Neural progenitor cell (in vitro differentiated cells): Measurements from ENCODE around the gene ZBTB25. TPM values are rescaled to one million over a fixed set of nuclear protein-coding genes. Genes with fewer than 3 reads are reported as not detected.

Experiments
- DNase-seq: peaks from one replicate; pipeline ENCODE4 v3.0.0-alpha.2; 2016; ENCODE audit warnings: low spot score
- H2AFZ ChIP-seq: fragments of 200-600 bp; sonication (generic); replicated peaks from 2 replicates; pipeline ENCODE4 v1.6.1; 2016; ENCODE audit warnings: antibody characterized with exemption
- H3F3A ChIP-seq: fragments of 200-600 bp; sonication (generic); 2 replicates; pipeline ENCODE4 v1.6.1; 2016; ENCODE audit warnings: antibody characterized with exemption, low read depth
- H3K27ac ChIP-seq: fragments of 200-600 bp; sonication (generic); 2 replicates; pipeline ENCODE4 v1.5.1; 2016; ENCODE audit warnings: mild to moderate bottlenecking
- H3K27me3 ChIP-seq: fragments of 200-600 bp; sonication (generic); 2 replicates; pipeline ENCODE4 v1.6.1; 2016; ENCODE audit warnings: mild to moderate bottlenecking, moderate library complexity
- H3K36me3 ChIP-seq: fragments of 200-600 bp; sonication (generic); 2 replicates; pipeline ENCODE4 v1.5.1; 2016
- H3K4me1 ChIP-seq: fragments of 200-600 bp; sonication (generic); 2 replicates; pipeline ENCODE4 v1.6.1; 2016; ENCODE audit warnings: mixed run types
- H3K4me2 ChIP-seq: fragments of 200-600 bp; sonication (generic); 2 replicates; pipeline ENCODE4 v1.6.1; 2016
- H3K4me3 ChIP-seq: fragments of 200-600 bp; sonication (generic); 2 replicates; pipeline ENCODE4 v1.5.1; 2016
- H3K79me2 ChIP-seq: fragments of 200-600 bp; sonication (generic); 2 replicates; pipeline ENCODE4 v1.6.1; 2016; ENCODE audit warnings: low read depth
- H3K9ac ChIP-seq: fragments of 200-600 bp; sonication (generic); 2 replicates; pipeline ENCODE4 v1.6.1; 2016
- H3K9me3 ChIP-seq: fragments of 200-600 bp; sonication (generic); 2 replicates; pipeline ENCODE4 v1.5.1; 2016; ENCODE audit warnings: low read depth
- H4K20me1 ChIP-seq: fragments of 200-600 bp; sonication (generic); 2 replicates; pipeline ENCODE4 v1.6.1; 2016; ENCODE audit warnings: low read depth
- H3K27ac Mint-ChIP-seq: 3 replicates; pipeline ENCODE4 v1.8.0; 2021; ENCODE audit warnings: mixed read lengths
- H3K27me3 Mint-ChIP-seq: 2 replicates; pipeline ENCODE4 v1.8.0; 2022; ENCODE audit warnings: low read depth, mild to moderate bottlenecking, inconsistent platforms, moderate library complexity, mixed read lengths; ENCODE audit not compliant: insufficient read depth
- H3K36me3 Mint-ChIP-seq: 3 replicates; pipeline ENCODE4 v1.8.0; 2021; ENCODE audit warnings: mixed read lengths
- H3K4me1 Mint-ChIP-seq: 3 replicates; pipeline ENCODE4 v1.8.0; 2021; ENCODE audit warnings: mixed read lengths
- H3K4me3 Mint-ChIP-seq: 3 replicates; pipeline ENCODE4 v1.8.0; 2021; ENCODE audit warnings: mild to moderate bottlenecking, moderate library complexity, mixed read lengths
- H3K9me3 Mint-ChIP-seq: 3 replicates; pipeline ENCODE4 v1.8.0; 2020; ENCODE audit warnings: mixed read lengths
- EZH2 ChIP-seq: fragments of 200-600 bp; sonication (generic); IDR thresholded peaks from 2 replicates; pipeline ENCODE4 v1.6.1; 2017; ENCODE audit warnings: antibody characterized with exemption, mild to moderate bottlenecking, moderate library complexity
- EZH2phosphoT487 ChIP-seq: fragments of 200-600 bp; sonication (generic); IDR thresholded peaks from 2 replicates; pipeline ENCODE4 v1.6.1; 2017; ENCODE audit warnings: antibody characterized with exemption
- small RNA-seq: library from RNA; depleted of rRNA; stranded (forward); fragments of <200 nt; gene quantifications from one replicate; pipeline ENCODE3, GENCODE V24; 2015
- total RNA-seq: library from RNA; depleted of rRNA; stranded (reverse); fragments of >200 nt; gene quantifications from 2 replicates; pipeline ENCODE4 v1.2.3, GENCODE V29; 2015; ENCODE audit warnings: low replicate concordance
- TF ChIP-seq, protein P1 (sequence below): fragments of 200-600 bp; sonication (generic); IDR thresholded peaks from 2 replicates; pipeline ENCODE4 v1.5.1; 2017; ENCODE audit warnings: antibody characterized with exemption, mild to moderate bottlenecking

The ZBTB25 gene
- total RNA-seq, 1 donor from 2014 or later = 14.3 TPM

DNA sequence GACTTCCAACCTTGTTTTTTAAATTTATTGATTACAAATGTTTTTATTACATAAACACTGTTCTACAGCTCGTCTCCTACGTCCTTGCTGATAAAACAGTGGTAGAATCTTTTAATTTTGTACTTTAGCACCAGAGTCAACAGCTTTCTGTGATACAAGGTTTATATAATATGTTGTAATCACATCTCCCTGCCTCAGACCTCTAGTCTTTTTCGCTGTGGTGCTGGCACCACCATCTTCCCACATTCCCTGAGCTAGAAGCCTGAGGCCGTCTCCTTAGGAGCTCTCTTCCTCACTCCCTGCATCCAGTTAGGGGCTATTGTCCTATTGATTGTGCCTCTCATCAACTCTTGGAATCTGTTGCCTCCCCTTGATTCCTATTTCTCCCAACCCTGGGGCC is 98.3 kb downstream of the ZBTB25 start:
- Histone ChIP-seq H3K4me2 (no peak overlapping the region), H4K20me1 (no peaks in the 10 kb centered on the region), H2AFZ (no peak overlapping the region), H3K79me2 (peaks cover 13% of the 10 kb centered on the region), H3K36me3 (peaks cover 8% of the 10 kb centered on the region), H3K27me3 (no peaks in the 10 kb centered on the region), H3F3A (peaks cover 5% of the 10 kb centered on the region), H3K4me1 (peaks cover 4% of the 10 kb centered on the region), H3K9me3 (no peaks in the 10 kb centered on the region), H3K4me3 (no peak overlapping the region), H3K27ac (peak overlapping the region; percentile 32), H3K9ac (no peak overlapping the region)
- peak; percentile 11 for DNase-seq
- no peak overlapping the region for H3K27ac Mint-ChIP-seq
- H3K27me3 Mint-ChIP-seq = peaks cover 2% of the 10 kb centered on the region
- no peak overlapping the region for H3K4me3 Mint-ChIP-seq
- no peak for TF ChIP-seq EZH2phosphoT487
- TF ChIP-seq, protein P1, sequence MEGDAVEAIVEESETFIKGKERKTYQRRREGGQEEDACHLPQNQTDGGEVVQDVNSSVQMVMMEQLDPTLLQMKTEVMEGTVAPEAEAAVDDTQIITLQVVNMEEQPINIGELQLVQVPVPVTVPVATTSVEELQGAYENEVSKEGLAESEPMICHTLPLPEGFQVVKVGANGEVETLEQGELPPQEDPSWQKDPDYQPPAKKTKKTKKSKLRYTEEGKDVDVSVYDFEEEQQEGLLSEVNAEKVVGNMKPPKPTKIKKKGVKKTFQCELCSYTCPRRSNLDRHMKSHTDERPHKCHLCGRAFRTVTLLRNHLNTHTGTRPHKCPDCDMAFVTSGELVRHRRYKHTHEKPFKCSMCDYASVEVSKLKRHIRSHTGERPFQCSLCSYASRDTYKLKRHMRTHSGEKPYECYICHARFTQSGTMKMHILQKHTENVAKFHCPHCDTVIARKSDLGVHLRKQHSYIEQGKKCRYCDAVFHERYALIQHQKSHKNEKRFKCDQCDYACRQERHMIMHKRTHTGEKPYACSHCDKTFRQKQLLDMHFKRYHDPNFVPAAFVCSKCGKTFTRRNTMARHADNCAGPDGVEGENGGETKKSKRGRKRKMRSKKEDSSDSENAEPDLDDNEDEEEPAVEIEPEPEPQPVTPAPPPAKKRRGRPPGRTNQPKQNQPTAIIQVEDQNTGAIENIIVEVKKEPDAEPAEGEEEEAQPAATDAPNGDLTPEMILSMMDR = no peak
- no peak for TF ChIP-seq EZH2
- H3K4me1 Mint-ChIP-seq = no peaks in the 10 kb centered on the region
- H3K36me3 Mint-ChIP-seq = peaks cover 9% of the 10 kb centered on the region
- no peaks in the 10 kb centered on the region for H3K9me3 Mint-ChIP-seq

DNA sequence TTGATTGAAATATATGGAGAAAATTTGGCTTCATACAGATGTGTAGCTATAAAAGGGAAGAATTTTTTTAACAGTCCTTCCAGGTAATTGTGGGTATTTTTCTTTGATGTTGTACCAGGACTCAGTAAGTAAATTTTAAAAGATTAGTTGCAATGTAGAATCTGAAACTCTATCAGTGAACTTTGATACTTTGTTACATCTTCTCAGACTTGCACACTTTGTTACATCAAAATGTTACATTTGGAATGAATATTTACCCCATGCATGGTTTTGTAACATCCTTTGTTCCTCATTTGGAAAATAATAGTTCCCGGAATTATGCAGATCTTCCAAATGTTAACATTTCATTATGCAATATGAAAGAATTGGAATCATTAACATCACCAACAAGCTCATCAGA is 101.7 kb downstream of the ZBTB25 start:
- TF ChIP-seq EZH2phosphoT487 = no peak
- TF ChIP-seq, protein P1 = no peak

DNA sequence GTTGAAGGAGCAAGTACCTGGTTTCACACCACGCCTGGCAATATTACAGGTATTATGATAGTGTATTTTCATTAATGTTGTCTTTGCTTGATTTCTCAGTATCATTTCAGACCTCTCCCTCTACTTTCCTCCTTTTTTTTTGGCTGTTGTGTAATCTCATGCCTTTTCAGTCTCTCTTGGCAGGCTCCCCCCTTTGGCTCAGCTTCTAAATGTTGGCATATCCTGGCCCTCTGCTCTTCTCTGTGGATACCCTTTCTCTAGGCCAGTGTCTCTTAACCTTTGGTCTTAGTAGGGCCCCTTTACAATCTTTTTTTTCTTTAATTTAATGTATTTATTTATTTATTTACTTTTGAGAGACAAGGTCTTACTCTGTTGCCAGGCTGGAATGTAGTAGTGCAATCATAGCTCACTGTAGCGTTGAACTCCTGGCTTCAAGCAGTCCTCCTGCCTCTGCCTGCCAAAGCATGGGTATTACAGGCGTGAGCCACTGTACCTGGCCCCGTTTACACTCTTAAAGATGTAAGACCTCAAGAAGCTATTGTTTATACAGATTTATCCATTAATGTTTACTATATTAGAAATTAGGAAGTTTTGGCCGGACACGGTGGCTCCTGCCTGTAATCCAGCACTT is 102.7 kb downstream of the ZBTB25 start:
- Mint-ChIP-seq H3K9me3 (no peaks in the 10 kb centered on the region), H3K27me3 (no peaks in the 10 kb centered on the region), H3K36me3 (peaks cover 9% of the 10 kb centered on the region), H3K4me3 (no peak overlapping the region), H3K27ac (no peak overlapping the region), H3K4me1 (no peaks in the 10 kb centered on the region)
- H3K36me3 ChIP-seq = peaks cover 8% of the 10 kb centered on the region
- no peak overlapping the region for H3K4me3 ChIP-seq
- H3K4me2 ChIP-seq = no peak overlapping the region
- H4K20me1 ChIP-seq = no peaks in the 10 kb centered on the region
- no peaks in the 10 kb centered on the region for H3K4me1 ChIP-seq
- TF ChIP-seq, protein P1 = no peak
- TF ChIP-seq EZH2 (no peak), EZH2phosphoT487 (no peak)
- no peak for DNase-seq
- H3K27ac ChIP-seq = no peak overlapping the region
- H3K9ac ChIP-seq = no peak overlapping the region
- H3K27me3 ChIP-seq = no peaks in the 10 kb centered on the region
- no peak overlapping the region for H2AFZ ChIP-seq
- peaks cover 37% of the 10 kb centered on the region for H3K79me2 ChIP-seq
- no peaks in the 10 kb centered on the region for H3F3A ChIP-seq
- no peaks in the 10 kb centered on the region for H3K9me3 ChIP-seq

More for the DNA sequence above, 101.7 kb downstream of the ZBTB25 start:
- no peak overlapping the region for H3K4me2 ChIP-seq
- H2AFZ ChIP-seq = no peak overlapping the region
- H3F3A ChIP-seq = no peaks in the 10 kb centered on the region
- DNase-seq = no peak
- Mint-ChIP-seq H3K4me1 (no peaks in the 10 kb centered on the region), H3K27me3 (no peaks in the 10 kb centered on the region), H3K36me3 (peaks cover 9% of the 10 kb centered on the region), H3K4me3 (no peak overlapping the region), H3K27ac (no peak overlapping the region), H3K9me3 (no peaks in the 10 kb centered on the region)
- peaks cover 8% of the 10 kb centered on the region for H3K36me3 ChIP-seq
- no peak overlapping the region for H3K4me3 ChIP-seq
- H4K20me1 ChIP-seq = no peaks in the 10 kb centered on the region
- H3K79me2 ChIP-seq = peaks cover 35% of the 10 kb centered on the region
- H3K4me1 ChIP-seq = no peaks in the 10 kb centered on the region
- no peaks in the 10 kb centered on the region for H3K9me3 ChIP-seq
- no peaks in the 10 kb centered on the region for H3K27me3 ChIP-seq
- no peak overlapping the region for H3K9ac ChIP-seq
- H3K27ac ChIP-seq = no peak overlapping the region

Small RNAs within 50 kb of the gene (small RNA-seq; reads per million reads assigned to genes)
- gene AL049869.4 = not detected

Other genes starting within 250 kb of the ZBTB25 start
- 0.21 and 0.31 TPM in 2 replicates for gene ESR2, start 209.5 kb downstream of the ZBTB25 start, total RNA-seq
- 49.3 and 54.5 TPM in 2 replicates for gene MTHFD1, start 115.5 kb downstream of the ZBTB25 start, total RNA-seq
- 2.4 and 3.2 TPM in 2 replicates for gene AKAP5, start 38.3 kb downstream of the ZBTB25 start, total RNA-seq
- gene ZBTB1, start 932 bp upstream of the ZBTB25 start, total RNA-seq = 40.9 and 53.3 TPM in 2 replicates
- gene HSPA2, start 36.9 kb upstream of the ZBTB25 start, total RNA-seq = 5.5 and 9.2 TPM in 2 replicates
- 0.81 TPM in 1 of 2 replicates, not detected in the other for gene PPP1R36, start 46.1 kb upstream of the ZBTB25 start, total RNA-seq
- 12.6 and 50.0 TPM in 2 replicates for gene PLEKHG3, start 200.6 kb upstream of the ZBTB25 start, total RNA-seq